DOHH2 (cell line): Measurements from ENCODE around the gene RHOT1.

Experiments
- CTCF ChIP-seq: fragments of 200-600 bp; sonication (generic); IDR thresholded peaks from one replicate; pipeline ENCODE4 v1.5.1; 2014; ENCODE audit warnings: antibody characterized with exemption, mild to moderate bottlenecking, low read depth, low read length; ENCODE audit not compliant: poor library complexity, severe bottlenecking
- EZH2phosphoT487 ChIP-seq: fragments of 200-600 bp; sonication (generic); IDR thresholded peaks from 2 replicates; pipeline ENCODE4 v1.6.1; 2017; ENCODE audit warnings: borderline replicate concordance, mild to moderate bottlenecking, antibody characterized with exemption, low read length, moderate library complexity, mixed read lengths

DNA sequence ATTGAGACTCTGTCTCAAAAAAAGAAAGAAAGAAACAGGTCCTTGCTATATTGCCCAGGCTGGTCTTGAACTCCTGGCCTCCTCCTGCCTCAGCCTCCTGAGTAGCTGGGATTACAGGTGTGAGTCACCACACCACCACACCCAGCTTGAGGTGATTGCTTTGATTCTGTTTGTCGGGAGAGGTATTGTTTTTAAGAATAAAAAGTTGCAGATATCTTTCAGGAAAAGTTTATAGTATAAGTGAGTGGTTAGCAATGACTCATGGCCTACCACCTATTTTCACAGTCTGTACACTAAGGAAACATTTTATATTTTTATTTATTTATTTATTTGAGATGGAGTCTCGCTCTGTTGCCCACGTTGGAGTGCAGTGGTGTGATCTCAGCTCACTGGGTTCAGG is 45.0 kb downstream of the RHOT1 start:
- TF ChIP-seq CTCF (no peak), EZH2phosphoT487 (no peak)
